H1 (cell line): ENCODE measurements around the gene AHNAK2. TPM values are rescaled to one million over a fixed set of nuclear protein-coding genes. Genes with fewer than 3 reads are reported as not detected.

Source experiments
- CTCF ChIA-PET: fragments of 300-600 bp; sonication (Branson Sonifier 250); formaldehyde crosslinking; loops from one replicate; lab custom pipeline; 2021; ENCODE audit not compliant: partially characterized antibody; lab: Charles Lee
- POLR2A ChIA-PET: fragments of 300-600 bp; sonication (Branson Sonifier 250); formaldehyde crosslinking; loops from one replicate; lab custom pipeline; 2021; ENCODE audit warnings: inconsistent platforms; ENCODE audit not compliant: partially characterized antibody; lab: Charles Lee
- DNase-seq, 2 experiments: peaks; one replicate each; pipeline versions ENCODE4 v3.0.0 to v3.0.0-alpha.2; 2010 to 2022; ENCODE audit warnings: low spot score in 2 of 2, low read depth in 1 of 2, mixed read lengths in 1 of 2
- FAIRE-seq: peaks from 2 replicates; lab custom pipeline; 2011; peaks lifted over from hg19 to GRCh38; lab: Jason Lieb, UNC
- H2AFZ ChIP-seq: 2 replicates; pipeline ENCODE4 v1.8.1; 2012; ENCODE audit warnings: low read length, inconsistent platforms
- H2AK5ac ChIP-seq: 2 replicates; pipeline ENCODE4 v1.6.1; 2013; ENCODE audit warnings: low read depth, low read length
- H2BK120ac ChIP-seq: replicated peaks from 2 replicates; pipeline ENCODE3; 2013; ENCODE audit warnings: low read depth, low read length, inconsistent platforms
- H2BK12ac ChIP-seq: 2 replicates; pipeline ENCODE4 v1.6.1; 2013; ENCODE audit warnings: low read depth, low read length
- H2BK15ac ChIP-seq: 2 replicates; pipeline ENCODE4 v1.6.1; 2013; ENCODE audit warnings: low read length
- H2BK20ac ChIP-seq: 2 replicates; pipeline ENCODE4 v1.6.1; 2013; ENCODE audit warnings: low read length
- H2BK5ac ChIP-seq: 2 replicates; pipeline ENCODE4 v1.6.1; 2013; ENCODE audit warnings: low read depth, low read length
- H3K14ac ChIP-seq: 2 replicates; pipeline ENCODE4 v1.6.1; 2013; ENCODE audit warnings: inconsistent platforms; ENCODE audit not compliant: insufficient read length
- H3K18ac ChIP-seq: 2 replicates; pipeline ENCODE4 v1.6.1; 2013; ENCODE audit warnings: low read length; ENCODE audit errors: extremely low read depth
- H3K23ac ChIP-seq: 2 replicates; pipeline ENCODE4 v1.6.1; 2013; ENCODE audit warnings: inconsistent platforms; ENCODE audit not compliant: insufficient read length
- H3K23me2 ChIP-seq: 2 replicates; pipeline ENCODE4 v1.6.1; 2013; ENCODE audit warnings: low read depth, low read length
- H3K27ac ChIP-seq: 2 replicates; pipeline ENCODE4 v1.6.1; 2011; ENCODE audit warnings: low read depth, low read length, inconsistent platforms
- H3K27me3 ChIP-seq, 4 experiments: replicated peaks in 1 of 4; 1 replicate in 1 of 4; 2 replicates in 3 of 4; pipeline versions ENCODE4 v1.6.1 to v1.8.1; 2011 to 2013; ENCODE audit warnings: low read length in 3 of 4, mild to moderate bottlenecking in 3 of 4, inconsistent platforms in 2 of 4, mixed read lengths in 2 of 4, moderate library complexity in 1 of 4; ENCODE audit not compliant: control insufficient read depth in 3 of 4, insufficient read depth in 3 of 4; ENCODE audit errors: extremely low read depth in 1 of 4
- H3K36me3 ChIP-seq, 4 experiments: 2 replicates each; pipeline versions ENCODE4 v1.6.1 to v1.8.1; 2011 to 2013; ENCODE audit warnings: mild to moderate bottlenecking in 4 of 4, low read length in 3 of 4, moderate library complexity in 2 of 4, control low read depth in 1 of 4, inconsistent platforms in 1 of 4; ENCODE audit not compliant: insufficient read depth in 4 of 4, control insufficient read depth in 2 of 4
- H3K4ac ChIP-seq: replicated peaks from 2 replicates; pipeline ENCODE3; 2013; ENCODE audit warnings: low read length, low read depth, mixed read lengths, inconsistent platforms; ENCODE audit not compliant: insufficient read length
- H3K4me1 ChIP-seq, 4 experiments: replicated peaks in 1 of 4; 1 replicate in 1 of 4; 2 replicates in 3 of 4; pipeline versions ENCODE4 v1.6.1 to v1.8.1; 2011 to 2013; ENCODE audit warnings: low read length in 3 of 4, inconsistent platforms in 2 of 4, mixed read lengths in 1 of 4; ENCODE audit not compliant: insufficient read depth in 4 of 4, control insufficient read depth in 3 of 4
- H3K4me2 ChIP-seq, 2 experiments: 2 replicates each; pipeline versions ENCODE4 v1.6.1 to v1.8.1; 2011 to 2013; ENCODE audit warnings: low read depth in 2 of 2, low read length in 2 of 2, control low read depth in 1 of 2, inconsistent platforms in 1 of 2, mild to moderate bottlenecking in 1 of 2; ENCODE audit not compliant: insufficient read depth in 1 of 2
- H3K4me3 ChIP-seq, 4 experiments: fragments of 200-600, 300-600 bp in 1 of 4; sonication (generic), shearing (Covaris generic), sonication (Bioruptor Twin) in 1 of 4; 2 replicates each; pipeline versions ENCODE4 v1.5.1 to v1.8.1; 2011 to 2016; ENCODE audit warnings: low read length in 4 of 4, low read depth in 3 of 4, control low read depth in 2 of 4, inconsistent platforms in 2 of 4, mild to moderate bottlenecking in 2 of 4, mixed read lengths in 1 of 4, moderate library complexity in 1 of 4; ENCODE audit not compliant: insufficient read depth in 2 of 4; ENCODE audit errors: extremely low read depth in 1 of 4
- H3K56ac ChIP-seq: replicated peaks from 2 replicates; pipeline ENCODE3; 2013; ENCODE audit warnings: low read depth, mild to moderate bottlenecking, mixed read lengths, low read length, inconsistent platforms; ENCODE audit not compliant: insufficient read length
- H3K79me1 ChIP-seq: 2 replicates; pipeline ENCODE4 v1.6.1; 2013; ENCODE audit warnings: low read depth, low read length, control low read depth
- H3K79me2 ChIP-seq, 2 experiments: 2 replicates each; pipeline versions ENCODE4 v1.6.1 to v1.8.1; 2012 to 2013; ENCODE audit warnings: low read length in 2 of 2, mild to moderate bottlenecking in 2 of 2, inconsistent platforms in 1 of 2; ENCODE audit not compliant: insufficient read depth in 2 of 2, control insufficient read depth in 1 of 2
- H3K9ac ChIP-seq, 4 experiments: replicated peaks in 1 of 4; 1 replicate in 1 of 4; 2 replicates in 3 of 4; pipeline versions ENCODE4 v1.6.1 to v1.8.1; 2011 to 2013; ENCODE audit warnings: low read depth in 3 of 4, low read length in 3 of 4, control low read depth in 2 of 4, mild to moderate bottlenecking in 2 of 4, moderate library complexity in 2 of 4, inconsistent platforms in 1 of 4; ENCODE audit errors: extremely low read depth in 1 of 4
- H3K9me3 ChIP-seq, 2 experiments: 2 replicates each; pipeline versions ENCODE4 v1.6.1 to v1.8.1; 2012 to 2013; ENCODE audit warnings: mild to moderate bottlenecking in 2 of 2, moderate library complexity in 2 of 2, control low read depth in 1 of 2, inconsistent platforms in 1 of 2, low read depth in 1 of 2, low read length in 1 of 2, mixed read lengths in 1 of 2; ENCODE audit not compliant: insufficient read depth in 2 of 2
- H4K20me1 ChIP-seq, 2 experiments: replicated peaks in 1 of 2; 2 replicates each; pipeline versions ENCODE3 to v1.8.1; 2011 to 2013; ENCODE audit warnings: inconsistent platforms in 2 of 2, low read length in 2 of 2, mild to moderate bottlenecking in 1 of 2; ENCODE audit not compliant: insufficient read depth in 2 of 2, control insufficient read depth in 1 of 2
- H4K5ac ChIP-seq: 2 replicates; pipeline ENCODE4 v1.6.1; 2013; ENCODE audit warnings: low read length, low read depth, mixed read lengths, inconsistent platforms; ENCODE audit not compliant: insufficient read length
- H4K8ac ChIP-seq: 2 replicates; pipeline ENCODE4 v1.8.0; 2013; ENCODE audit warnings: mild to moderate bottlenecking, moderate library complexity, low read length, inconsistent platforms; ENCODE audit not compliant: insufficient read depth; ENCODE audit errors: extremely low read depth
- H4K91ac ChIP-seq: replicated peaks from 2 replicates; pipeline ENCODE3; 2013; ENCODE audit warnings: low read length, mixed read lengths, inconsistent platforms; ENCODE audit not compliant: insufficient read length
- BCL11A ChIP-seq, 2 experiments: IDR thresholded peaks; one replicate each; pipeline ENCODE4 v1.6.1; 2011; ENCODE audit warnings: low read depth in 2 of 2, low read length in 2 of 2, mild to moderate bottlenecking in 2 of 2
- CTCF ChIP-seq, 3 experiments: IDR thresholded peaks; 1 replicate in 2 of 3; 2 replicates in 1 of 3; pipeline versions ENCODE4 v1.5.1 to v1.6.1; 2011; ENCODE audit warnings: low read length in 3 of 3, mild to moderate bottlenecking in 3 of 3, inconsistent platforms in 2 of 3, low read depth in 1 of 3, moderate library complexity in 1 of 3; ENCODE audit not compliant: insufficient read depth in 1 of 3; ENCODE audit errors: control extremely low read depth in 1 of 3
- EP300 ChIP-seq, 2 experiments: IDR thresholded peaks; 1 replicate in 1 of 2; 2 replicates in 1 of 2; pipeline ENCODE4 v1.6.1; 2011 to 2012; ENCODE audit warnings: low read depth in 2 of 2, low read length in 2 of 2, mild to moderate bottlenecking in 2 of 2, borderline replicate concordance in 1 of 2, inconsistent platforms in 1 of 2, moderate library complexity in 1 of 2
- GABPA ChIP-seq: IDR thresholded peaks from 2 replicates; pipeline ENCODE4 v1.6.1; 2011; ENCODE audit warnings: mild to moderate bottlenecking, low read length, moderate library complexity, borderline replicate concordance; ENCODE audit not compliant: insufficient read depth
- KDM1A ChIP-seq: fragments of 200-600, 300-600 bp; sonication (generic); IDR thresholded peaks from 2 replicates; pipeline ENCODE4 v1.7.1; 2016; ENCODE audit warnings: mild to moderate bottlenecking, low read length, borderline replicate concordance
- MAFK ChIP-seq: IDR thresholded peaks from 2 replicates; pipeline ENCODE4 v1.6.1; 2012; ENCODE audit warnings: low read depth, mild to moderate bottlenecking, improper control_type of control experiment, low read length
- NRF1 ChIP-seq: IDR thresholded peaks from 2 replicates; pipeline ENCODE4 v1.6.1; 2011; ENCODE audit warnings: mild to moderate bottlenecking, low read depth, low read length, improper control_type of control experiment
- POLR2A ChIP-seq, 2 experiments: IDR thresholded peaks; 1 replicate in 1 of 2; 2 replicates in 1 of 2; pipeline ENCODE4 v1.6.1; 2011; ENCODE audit warnings: low read depth in 2 of 2, low read length in 2 of 2, mild to moderate bottlenecking in 2 of 2; ENCODE audit errors: control extremely low read depth in 1 of 2
- SAP30 ChIP-seq: fragments of 300-600 bp; sonication (generic); IDR thresholded peaks from 2 replicates; pipeline ENCODE4 v1.7.1; 2012; ENCODE audit warnings: low read length, moderate library complexity, mild to moderate bottlenecking, inconsistent platforms; ENCODE audit not compliant: insufficient read depth, insufficient replicate concordance
- SIRT6 ChIP-seq: IDR thresholded peaks from one replicate; pipeline ENCODE4 v1.7.1; 2012; ENCODE audit warnings: low read length, inconsistent platforms
- WGBS, 2 experiments: shearing (Covaris generic) in 1 of 2; methylation state at CpG; one replicate each; pipeline versions ENCODE4 v1.1.6 to v1.1.7; 2013 to 2015; ENCODE audit warnings: low lambda C conversion rate in 2 of 2, mixed read lengths in 2 of 2, inconsistent platforms in 1 of 2, low coverage in 1 of 2, missing lambda C conversion rate in 1 of 2; ENCODE audit not compliant: insufficient replicate concordance in 2 of 2, insufficient coverage in 1 of 2, insufficient read length in 1 of 2; ENCODE audit errors: extremely low coverage in 1 of 2, missing lambda C conversion rate in 1 of 2; 5-methylcytosine and 5-hydroxymethylcytosine counted together
- polyA plus RNA-seq, 7 experiments: library from polyadenylated mRNA; depleted of rRNA in 3 of 7; stranded (reverse) in 5 of 7; unstranded in 2 of 7; fragments of >200 nt in 5 of 7; fragments of 200-250 nt in 2 of 7; gene quantifications; 1 replicate in 5 of 7; 2 replicates in 1 of 7; 4 replicates in 1 of 7; pipeline versions ENCODE4 v1.2.1 to v1.2.3, GENCODE V29; 2011 to 2013; ENCODE audit warnings: missing spikeins in 2 of 7, mixed read lengths in 2 of 7
- total RNA-seq: library from RNA; stranded (reverse); fragmentation: NEBNext Ultra II Directional; extraction: Animal tissue kit (Norgen Biotek cat#: 25700); gene quantifications from 2 replicates; pipeline ENCODE4 v1.2.1, GENCODE V29; 2021

Gene AHNAK2
- total and polyA plus RNA-seq, 2 of the 8 experiments (the other 6 are each of a cell fraction or from before 2014, with no cell fraction given): 0.95 to 2.0 TPM

DNA sequence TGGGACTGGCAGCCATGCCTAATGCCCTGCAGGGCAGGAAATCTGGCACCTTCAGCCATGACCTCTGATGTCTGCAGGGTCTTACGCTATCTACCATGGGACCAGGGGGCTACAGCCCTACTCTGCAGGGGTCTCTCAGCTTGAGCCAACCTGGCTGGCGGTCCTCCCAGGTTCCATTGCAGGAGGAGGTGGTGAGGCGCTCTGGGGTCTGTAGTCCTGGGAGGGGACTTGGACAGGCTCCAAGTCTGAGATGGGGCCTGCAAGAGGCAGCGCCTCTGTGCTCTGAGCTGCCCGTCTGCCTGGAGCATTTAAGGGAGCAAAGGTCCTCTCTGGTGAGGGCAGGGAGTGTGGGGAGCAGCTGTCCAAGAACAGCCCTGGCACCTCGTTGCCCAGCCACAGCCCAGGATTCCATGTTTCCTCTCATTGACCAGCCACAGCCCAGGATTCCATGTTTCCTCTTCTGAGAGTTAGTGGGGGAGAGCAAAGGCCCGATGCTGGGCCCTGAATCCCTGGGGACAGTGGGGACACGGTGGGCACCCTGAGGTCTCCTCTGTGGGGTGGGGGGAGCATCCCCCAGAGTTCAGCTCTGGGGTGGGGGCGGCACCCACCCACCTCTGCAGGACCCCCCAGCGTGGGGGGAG lies 52.8 kb downstream of the AHNAK2 start:
- H2BK12ac ChIP-seq: no peak overlapping the region
- no peaks in the 10 kb centered on the region for H3K23me2 ChIP-seq
- no peak overlapping the region for H2BK5ac ChIP-seq
- peaks cover 0 to 9% (median 3%) of the 10 kb centered on the region in 4 experiments; a peak in 3 of 7 replicates for H3K27me3 ChIP-seq
- no peak overlapping the region for H3K56ac ChIP-seq
- ChIA-PET CTCF (interaction anchor here (1.0 to 1.7 kb wide), 7 partner anchors 10 to 831 kb away, joined by 3 to 7 read pairs (median 3); no protein-coding TSS in a partner anchor), POLR2A (interaction anchor here (1.1 to 1.6 kb wide), 2 partner anchors 33 to 61 kb away, joined by 3 to 6 read pairs; partner anchors contain the start of gene CEP170B)
- no peak overlapping the region for H2BK15ac ChIP-seq
- H3K36me3 ChIP-seq: no peaks in the 10 kb centered on the region
- no peak overlapping the region for H4K5ac ChIP-seq
- no peak overlapping the region for H4K91ac ChIP-seq
- H3K79me2 ChIP-seq: no peaks in the 10 kb centered on the region
- no peaks in the 10 kb centered on the region; a peak in 1 of 4 replicates for H3K9me3 ChIP-seq
- H3K4me1 ChIP-seq: peaks cover 0 to 4% (median 0%) of the 10 kb centered on the region in 4 experiments; a peak in 5 of 7 replicates
- H2BK120ac ChIP-seq: no peak overlapping the region
- no peaks in the 10 kb centered on the region for H3K79me1 ChIP-seq
- DNase-seq: no peak
- WGBS, 2 experiments: 95% methylated on average over 5 of the region's 10 CpGs; no CpG with 5 or more reads in 1 of the 2 experiments
- no peak overlapping the region for H3K4ac ChIP-seq
- no peak overlapping the region for H3K27ac ChIP-seq
- H3K4me3 ChIP-seq: no peak overlapping the region
- no peak overlapping the region for H3K4me2 ChIP-seq
- H2AK5ac ChIP-seq: no peak overlapping the region
- H3K23ac ChIP-seq: no peak overlapping the region
- H3K14ac ChIP-seq: no peak overlapping the region
- no peak overlapping the region for H3K18ac ChIP-seq
- no peak overlapping the region for H3K9ac ChIP-seq
- no peak overlapping the region for H2BK20ac ChIP-seq
- no peak overlapping the region for H2AFZ ChIP-seq
- H4K20me1 ChIP-seq: peaks cover 0 to 2% of the 10 kb centered on the region in 2 experiments
- no peak for FAIRE-seq
- H4K8ac ChIP-seq: no peak overlapping the region; the same call in 1 of the 2 replicates
- TF ChIP-seq BCL11A (IDR thresholded peaks at IDR 0.05; ENCODE audit: low read depth in 2 of 2, low read length in 2 of 2) (no peak), SIRT6 (no peak), GABPA (no peak), MAFK (no peak), EP300 (IDR thresholded peaks at IDR 0.05; ENCODE audit: borderline replicate concordance in 1 of 2, low read depth in 2 of 2, low read length in 2 of 2) (no peak), NRF1 (no peak), CTCF (IDR thresholded peaks at IDR 0.05; ENCODE audit: control extremely low read depth in 1 of 3, insufficient read depth in 1 of 3, low read depth in 1 of 3, low read length in 3 of 3) (no peak), KDM1A (no peak), SAP30 (no peak), POLR2A (IDR thresholded peaks at IDR 0.05; ENCODE audit: control extremely low read depth in 1 of 2, low read depth in 2 of 2, low read length in 2 of 2) (no peak)
